Ectodermal cell (in vitro differentiated cells): ENCODE results near the gene NTN1.

Experiments used
- H3K27ac ChIP-seq: 2 replicates; pipeline ENCODE4 v1.7.0; 2013; ENCODE audit warnings: mild to moderate bottlenecking, low read depth, low read length; ENCODE audit not compliant: insufficient read depth, poor library complexity, severe bottlenecking
- H3K27me3 ChIP-seq: 2 replicates; pipeline ENCODE4 v1.7.0; 2013; ENCODE audit warnings: mild to moderate bottlenecking, low read length; ENCODE audit not compliant: insufficient read depth, control insufficient read depth, poor library complexity, severe bottlenecking
- H3K36me3 ChIP-seq: one replicate; pipeline ENCODE4 v1.7.0; 2013; ENCODE audit warnings: low read length; ENCODE audit not compliant: control insufficient read depth, insufficient read depth
- H3K4me1 ChIP-seq: one replicate; pipeline ENCODE4 v1.7.0; 2013; ENCODE audit warnings: low read length; ENCODE audit not compliant: control insufficient read depth, insufficient read depth
- H3K4me3 ChIP-seq: 2 replicates; pipeline ENCODE4 v1.7.0; 2013; ENCODE audit warnings: low read depth, low read length, control low read depth; ENCODE audit not compliant: insufficient read depth
- H3K9me3 ChIP-seq: 2 replicates; pipeline ENCODE4 v1.7.0; 2013; ENCODE audit warnings: mild to moderate bottlenecking, low read length, moderate library complexity; ENCODE audit not compliant: control insufficient read depth
- WGBS, 2 experiments: methylation state at CpG; one replicate each; pipeline ENCODE4 v1.1.7; 2013; ENCODE audit warnings: missing lambda C conversion rate in 2 of 2; 5-methylcytosine and 5-hydroxymethylcytosine counted together

The NTN1 gene

GRCh38 chr17:9202532-9202931 lies 181.2 kb downstream of the NTN1 start:
- H3K4me1 ChIP-seq: peaks cover 19% of the 10 kb centered on the region
- H3K27me3 ChIP-seq: peaks cover 79% of the 10 kb centered on the region
- no peaks in the 10 kb centered on the region for H3K36me3 ChIP-seq
- no peaks in the 10 kb centered on the region for H3K9me3 ChIP-seq
- no peak overlapping the region for H3K27ac ChIP-seq
- WGBS, 2 experiments: 96 to 99% methylated on average over 4 to 5 of the region's 5 CpGs
- H3K4me3 ChIP-seq: no peak overlapping the region

GRCh38 chr17:9203771-9204425 lies 182.6 kb downstream of the NTN1 start:
- H3K9me3 ChIP-seq: no peaks in the 10 kb centered on the region
- H3K27me3 ChIP-seq: peaks cover 78% of the 10 kb centered on the region
- H3K36me3 ChIP-seq: no peaks in the 10 kb centered on the region
- peaks cover 19% of the 10 kb centered on the region for H3K4me1 ChIP-seq
- 73 to 79% methylated on average over 3 of the region's 3 CpGs for WGBS, 2 experiments
- no peak overlapping the region for H3K4me3 ChIP-seq
- no peak overlapping the region for H3K27ac ChIP-seq

- H3K4me3 ChIP-seq: no peak overlapping the region
- no peak overlapping the region for H3K27ac ChIP-seq
- H3K27me3 ChIP-seq: peaks cover 86% of the 10 kb centered on the region
- no peaks in the 10 kb centered on the region for H3K9me3 ChIP-seq
- no peaks in the 10 kb centered on the region for H3K36me3 ChIP-seq
- H3K4me1 ChIP-seq: peaks cover 17% of the 10 kb centered on the region
- WGBS, 2 experiments: 89 to 93% methylated on average over 5 of the region's 5 CpGs
Measured at GRCh38 chr17:9204637-9205329, 183.5 kb downstream of the NTN1 start.

- Histone ChIP-seq H3K4me3 (no peak overlapping the region), H3K27ac (no peak overlapping the region), H3K4me1 (peaks cover 11% of the 10 kb centered on the region), H3K36me3 (no peaks in the 10 kb centered on the region), H3K9me3 (no peaks in the 10 kb centered on the region), H3K27me3 (peaks cover 82% of the 10 kb centered on the region)
- 84% methylated on average over 14 of the region's 14 CpGs for WGBS, 2 experiments
Measured at GRCh38 chr17:9205520-9206409, 184.5 kb downstream of the NTN1 start.

- Histone ChIP-seq H3K4me3 (no peak overlapping the region), H3K9me3 (no peaks in the 10 kb centered on the region), H3K27me3 (peaks cover 79% of the 10 kb centered on the region), H3K36me3 (no peaks in the 10 kb centered on the region), H3K4me1 (peaks cover 16% of the 10 kb centered on the region), H3K27ac (no peak overlapping the region)
- 54 to 67% methylated on average over 8 of the region's 8 CpGs for WGBS, 2 experiments
Measured at GRCh38 chr17:9206410-9206703, 185.0 kb downstream of the NTN1 start.

- H3K27ac ChIP-seq: no peak overlapping the region
Measured at GRCh38 chr17:9206741-9207332, 185.5 kb downstream of the NTN1 start.

GRCh38 chr17:9208381-9209105 lies 187.2 kb downstream of the NTN1 start:
- Histone ChIP-seq H3K4me1 (peaks cover 16% of the 10 kb centered on the region), H3K36me3 (no peaks in the 10 kb centered on the region), H3K27me3 (peaks cover 82% of the 10 kb centered on the region), H3K9me3 (no peaks in the 10 kb centered on the region), H3K27ac (no peak overlapping the region), H3K4me3 (no peak overlapping the region)
- 93 to 94% methylated on average over 10 of the region's 10 CpGs for WGBS, 2 experiments

More at GRCh38 chr17:9206741-9207332, 185.5 kb downstream of the NTN1 start:
- Histone ChIP-seq H3K4me3 (no peak overlapping the region), H3K9me3 (no peaks in the 10 kb centered on the region), H3K36me3 (no peaks in the 10 kb centered on the region), H3K27me3 (peaks cover 80% of the 10 kb centered on the region), H3K4me1 (peaks cover 16% of the 10 kb centered on the region)
- WGBS, 2 experiments: 82 to 84% methylated on average over 14 of the region's 14 CpGs

- Histone ChIP-seq H3K9me3 (no peaks in the 10 kb centered on the region), H3K27ac (no peak overlapping the region), H3K36me3 (no peaks in the 10 kb centered on the region), H3K4me1 (peaks cover 16% of the 10 kb centered on the region), H3K4me3 (no peak overlapping the region), H3K27me3 (peaks cover 74% of the 10 kb centered on the region)
- 92 to 96% methylated on average over 5 of the region's 5 CpGs for WGBS, 2 experiments
Measured at GRCh38 chr17:9209347-9209746, 188.0 kb downstream of the NTN1 start.

GRCh38 chr17:9209781-9210370 lies 188.6 kb downstream of the NTN1 start:
- Histone ChIP-seq H3K9me3 (no peaks in the 10 kb centered on the region), H3K36me3 (no peaks in the 10 kb centered on the region), H3K27ac (no peak overlapping the region), H3K4me1 (peaks cover 16% of the 10 kb centered on the region), H3K27me3 (peaks cover 68% of the 10 kb centered on the region), H3K4me3 (no peak overlapping the region)
- 90 to 93% methylated on average over 7 of the region's 7 CpGs for WGBS, 2 experiments
